Neural cell (in vitro differentiated cells): ENCODE measurements around the gene CKB.

ENCODE experiments used
- EP300 ChIP-seq: fragments of 450-650 bp; conservative IDR thresholded peaks from 2 replicates; pipeline ENCODE4 v1.6.1; 2014; ENCODE audit warnings: antibody characterized with exemption, mild to moderate bottlenecking, moderate library complexity; ENCODE audit not compliant: poor library complexity, severe bottlenecking
- POLR2AphosphoS5 ChIP-seq: IDR thresholded peaks from 2 replicates; pipeline ENCODE4 v1.6.1; 2012
- TF ChIP-seq, protein P1 (sequence below): IDR thresholded peaks from 2 replicates; pipeline ENCODE4 v1.6.1; 2012; ENCODE audit warnings: borderline replicate concordance

- no peak for TF ChIP-seq POLR2AphosphoS5
- TF ChIP-seq EP300 = no peak
- TF ChIP-seq, protein P1, sequence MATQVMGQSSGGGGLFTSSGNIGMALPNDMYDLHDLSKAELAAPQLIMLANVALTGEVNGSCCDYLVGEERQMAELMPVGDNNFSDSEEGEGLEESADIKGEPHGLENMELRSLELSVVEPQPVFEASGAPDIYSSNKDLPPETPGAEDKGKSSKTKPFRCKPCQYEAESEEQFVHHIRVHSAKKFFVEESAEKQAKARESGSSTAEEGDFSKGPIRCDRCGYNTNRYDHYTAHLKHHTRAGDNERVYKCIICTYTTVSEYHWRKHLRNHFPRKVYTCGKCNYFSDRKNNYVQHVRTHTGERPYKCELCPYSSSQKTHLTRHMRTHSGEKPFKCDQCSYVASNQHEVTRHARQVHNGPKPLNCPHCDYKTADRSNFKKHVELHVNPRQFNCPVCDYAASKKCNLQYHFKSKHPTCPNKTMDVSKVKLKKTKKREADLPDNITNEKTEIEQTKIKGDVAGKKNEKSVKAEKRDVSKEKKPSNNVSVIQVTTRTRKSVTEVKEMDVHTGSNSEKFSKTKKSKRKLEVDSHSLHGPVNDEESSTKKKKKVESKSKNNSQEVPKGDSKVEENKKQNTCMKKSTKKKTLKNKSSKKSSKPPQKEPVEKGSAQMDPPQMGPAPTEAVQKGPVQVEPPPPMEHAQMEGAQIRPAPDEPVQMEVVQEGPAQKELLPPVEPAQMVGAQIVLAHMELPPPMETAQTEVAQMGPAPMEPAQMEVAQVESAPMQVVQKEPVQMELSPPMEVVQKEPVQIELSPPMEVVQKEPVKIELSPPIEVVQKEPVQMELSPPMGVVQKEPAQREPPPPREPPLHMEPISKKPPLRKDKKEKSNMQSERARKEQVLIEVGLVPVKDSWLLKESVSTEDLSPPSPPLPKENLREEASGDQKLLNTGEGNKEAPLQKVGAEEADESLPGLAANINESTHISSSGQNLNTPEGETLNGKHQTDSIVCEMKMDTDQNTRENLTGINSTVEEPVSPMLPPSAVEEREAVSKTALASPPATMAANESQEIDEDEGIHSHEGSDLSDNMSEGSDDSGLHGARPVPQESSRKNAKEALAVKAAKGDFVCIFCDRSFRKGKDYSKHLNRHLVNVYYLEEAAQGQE = no peak
These were observed 14.9 kb downstream of the CKB start for GRCh38 chr14:103507751-103508150.
